ENCODE data around the gene ST6GALNAC6. TPM values are rescaled to one million over a fixed set of nuclear protein-coding genes. Genes with fewer than 3 reads are reported as not detected.

Gene ST6GALNAC6
- total RNA-seq, 1 donor from 2014 or later, result 26.1 TPM

- H3K27me3 Mint-ChIP-seq (ENCODE audit: unreplicated experiment), result peaks cover 6% of the 10 kb centered on the region
- peak overlapping the region; percentile 4 for H3K27ac Mint-ChIP-seq (ENCODE audit: unreplicated experiment)
- TF ChIP-seq CTCF (IDR thresholded peaks at IDR 0.05; ENCODE audit: partially characterized antibody, unreplicated experiment), result no peak
- no peaks in the 10 kb centered on the region for H3K4me1 Mint-ChIP-seq (ENCODE audit: low read depth, unreplicated experiment)
- H3K4me3 Mint-ChIP-seq (ENCODE audit: unreplicated experiment), result no peak overlapping the region
- DNase-seq, result no peak
- H3K36me3 Mint-ChIP-seq (ENCODE audit: unreplicated experiment), result no peaks in the 10 kb centered on the region
- no peaks in the 10 kb centered on the region for H3K9me3 Mint-ChIP-seq (ENCODE audit: unreplicated experiment)
Observed at GRCh38 chr9:127865645-127866464, 33.5 kb downstream of the ST6GALNAC6 start.

- Mint-ChIP-seq H3K4me3 (ENCODE audit: unreplicated experiment) (no peak overlapping the region), H3K9me3 (ENCODE audit: unreplicated experiment) (peaks cover 1% of the 10 kb centered on the region), H3K36me3 (ENCODE audit: unreplicated experiment) (no peaks in the 10 kb centered on the region), H3K27me3 (ENCODE audit: unreplicated experiment) (peaks cover 5% of the 10 kb centered on the region), H3K4me1 (ENCODE audit: low read depth, unreplicated experiment) (no peaks in the 10 kb centered on the region), H3K27ac (ENCODE audit: unreplicated experiment) (no peak overlapping the region)
- TF ChIP-seq CTCF (IDR thresholded peaks at IDR 0.05; ENCODE audit: partially characterized antibody, unreplicated experiment), result no peak
- DNase-seq, result no peak
Observed at GRCh38 chr9:127863191-127863621, 36.2 kb downstream of the ST6GALNAC6 start.

GRCh38 chr9:127862075-127863011, 37.1 kb downstream of the ST6GALNAC6 start:
- TF ChIP-seq CTCF (IDR thresholded peaks at IDR 0.05; ENCODE audit: partially characterized antibody, unreplicated experiment), result no peak
- no peaks in the 10 kb centered on the region for H3K36me3 Mint-ChIP-seq (ENCODE audit: unreplicated experiment)
- H3K27me3 Mint-ChIP-seq (ENCODE audit: unreplicated experiment), result peaks cover 5% of the 10 kb centered on the region
- no peak overlapping the region for H3K4me3 Mint-ChIP-seq (ENCODE audit: unreplicated experiment)
- no peak for DNase-seq
- H3K4me1 Mint-ChIP-seq (ENCODE audit: low read depth, unreplicated experiment), result peaks cover 3% of the 10 kb centered on the region
- H3K27ac Mint-ChIP-seq (ENCODE audit: unreplicated experiment), result no peak overlapping the region
- peaks cover 1% of the 10 kb centered on the region for H3K9me3 Mint-ChIP-seq (ENCODE audit: unreplicated experiment)

- Mint-ChIP-seq H3K27me3 (ENCODE audit: unreplicated experiment) (peaks cover 3% of the 10 kb centered on the region), H3K27ac (ENCODE audit: unreplicated experiment) (no peak overlapping the region), H3K9me3 (ENCODE audit: unreplicated experiment) (peaks cover 3% of the 10 kb centered on the region), H3K36me3 (ENCODE audit: unreplicated experiment) (no peaks in the 10 kb centered on the region), H3K4me3 (ENCODE audit: unreplicated experiment) (no peak overlapping the region), H3K4me1 (ENCODE audit: low read depth, unreplicated experiment) (peaks cover 3% of the 10 kb centered on the region)
- DNase-seq, result no peak
- no peak for TF ChIP-seq CTCF (IDR thresholded peaks at IDR 0.05; ENCODE audit: partially characterized antibody, unreplicated experiment)
Observed at GRCh38 chr9:127860779-127861178, 38.6 kb downstream of the ST6GALNAC6 start.

Measured in glutamatergic neuron (in vitro differentiated cells).